Breast epithelium (tissue), 4 donors: ENCODE data around the gene TGFBR3. TPM values are rescaled to one million over a fixed set of nuclear protein-coding genes. Genes with fewer than 3 reads are reported as not detected.
A peak's percentile ranks its signal among the peaks of the same experiment; 100 is the strongest.

Source experiments
- DNase-seq, 2 donors: peaks; one replicate each; pipeline ENCODE4 v3.0.0-alpha.2; 2019; ENCODE audit warnings: low spot score in 2 of 2
- H3K27ac ChIP-seq, 2 donors: fragments of 200-600 bp; sonication (generic) in 1 of 2; one replicate each; pipeline ENCODE4 v1.5.1; 2016 to 2019; ENCODE audit warnings: mild to moderate bottlenecking in 1 of 2
- H3K27me3 ChIP-seq, 2 donors: fragments of 200-600 bp; sonication (generic) in 1 of 2; one replicate each; pipeline versions ENCODE4 v1.5.1 to v1.6.0; 2017 to 2019; ENCODE audit warnings: control low read depth in 1 of 2, mild to moderate bottlenecking in 1 of 2
- H3K36me3 ChIP-seq: fragments of 200-600 bp; one replicate; pipeline ENCODE4 v1.5.1; 2019
- H3K4me1 ChIP-seq, 2 donors: fragments of 200-600 bp; sonication (generic); one replicate each; pipeline ENCODE4 v1.5.1; 2016 to 2019; ENCODE audit warnings: control low read depth in 1 of 2
- H3K4me3 ChIP-seq, 3 donors: fragments of 200-600 bp; sonication (generic); 1 replicate in 2 of 3; 2 replicates in 1 of 3; pipeline ENCODE4 v1.5.1; 2016 to 2019; ENCODE audit warnings: mild to moderate bottlenecking in 3 of 3, moderate library complexity in 2 of 3
- H3K9me3 ChIP-seq, 2 donors: fragments of 200-600 bp; sonication (generic) in 1 of 2; one replicate each; pipeline ENCODE4 v1.5.1; 2016 to 2019; ENCODE audit warnings: control low read depth in 1 of 2
- CTCF ChIP-seq, 3 donors: fragments of 450-650 bp; IDR thresholded peaks; one replicate each; pipeline ENCODE4 v1.5.1; 2016 to 2017; ENCODE audit warnings: antibody characterized with exemption in 3 of 3, mild to moderate bottlenecking in 3 of 3, moderate library complexity in 3 of 3
- POLR2A ChIP-seq: fragments of 450-650 bp; IDR thresholded peaks from one replicate; pipeline ENCODE4 v1.6.1; 2016; ENCODE audit warnings: antibody characterized with exemption, mild to moderate bottlenecking, moderate library complexity
- POLR2AphosphoS5 ChIP-seq, 3 donors: sonication (generic); formaldehyde crosslinking; IDR thresholded peaks; one replicate each; pipeline ENCODE4 v1.6.1; 2017; ENCODE audit warnings: antibody characterized with exemption in 3 of 3
- intact Hi-C: fragments of 100-400 bp; cut with DNase I; formaldehyde crosslinking; loops from one replicate; pipeline ENCODE4 v1.15.1; 2023; ENCODE audit warnings: low total_unique reads
- total RNA-seq, 3 donors: library from RNA; depleted of rRNA; stranded (reverse); fragments of >200 nt; gene quantifications; one replicate each; pipeline ENCODE4 v1.1.0, GENCODE V29; 2016

Gene TGFBR3
- total RNA-seq, 3 donors from 2014 or later: 127 to 287 (median 167) TPM

GRCh38 chr1:91682882-91683597, 202.9 kb downstream of the TGFBR3 start:
- TF ChIP-seq POLR2A: no peak
- no peak for TF ChIP-seq CTCF (IDR thresholded peaks at IDR 0.05)
- no peak for TF ChIP-seq POLR2AphosphoS5 (IDR thresholded peaks at IDR 0.05)
- peak overlapping the region in 1 of 2 donors; percentile 66 for H3K27ac ChIP-seq
- no peaks in the 10 kb centered on the region for H3K4me1 ChIP-seq

GRCh38 chr1:91680556-91681155, 205.3 kb downstream of the TGFBR3 start:
- no peak overlapping the region for H3K27ac ChIP-seq
- TF ChIP-seq POLR2AphosphoS5 (IDR thresholded peaks at IDR 0.05) (no peak), CTCF (IDR thresholded peaks at IDR 0.05) (no peak), POLR2A (no peak)
- no peaks in the 10 kb centered on the region for H3K9me3 ChIP-seq
- no peaks in the 10 kb centered on the region for H3K4me1 ChIP-seq
- H3K36me3 ChIP-seq: no peaks in the 10 kb centered on the region
- no peak overlapping the region for H3K4me3 ChIP-seq
- intact Hi-C loops: no loop called here
- H3K27me3 ChIP-seq: no peaks in the 10 kb centered on the region
- DNase-seq: no peak

More at GRCh38 chr1:91682882-91683597, 202.9 kb downstream of the TGFBR3 start:
- no peaks in the 10 kb centered on the region for H3K36me3 ChIP-seq
- no peaks in the 10 kb centered on the region for H3K9me3 ChIP-seq
- intact Hi-C loops: no loop called here
- H3K27me3 ChIP-seq: no peaks in the 10 kb centered on the region
- no peak overlapping the region for H3K4me3 ChIP-seq
- DNase-seq: no peak

- no peaks in the 10 kb centered on the region for H3K4me1 ChIP-seq
- H3K36me3 ChIP-seq: no peaks in the 10 kb centered on the region
- no peak overlapping the region for H3K4me3 ChIP-seq
- no peak overlapping the region for H3K27ac ChIP-seq
- H3K9me3 ChIP-seq: no peaks in the 10 kb centered on the region
- H3K27me3 ChIP-seq: no peaks in the 10 kb centered on the region
- no peak for DNase-seq
- TF ChIP-seq POLR2A (no peak), CTCF (IDR thresholded peaks at IDR 0.05) (no peak), POLR2AphosphoS5 (IDR thresholded peaks at IDR 0.05) (no peak)
- intact Hi-C loops: no loop called here
Measured at GRCh38 chr1:91679446-91679845, 206.5 kb downstream of the TGFBR3 start.

DNA sequence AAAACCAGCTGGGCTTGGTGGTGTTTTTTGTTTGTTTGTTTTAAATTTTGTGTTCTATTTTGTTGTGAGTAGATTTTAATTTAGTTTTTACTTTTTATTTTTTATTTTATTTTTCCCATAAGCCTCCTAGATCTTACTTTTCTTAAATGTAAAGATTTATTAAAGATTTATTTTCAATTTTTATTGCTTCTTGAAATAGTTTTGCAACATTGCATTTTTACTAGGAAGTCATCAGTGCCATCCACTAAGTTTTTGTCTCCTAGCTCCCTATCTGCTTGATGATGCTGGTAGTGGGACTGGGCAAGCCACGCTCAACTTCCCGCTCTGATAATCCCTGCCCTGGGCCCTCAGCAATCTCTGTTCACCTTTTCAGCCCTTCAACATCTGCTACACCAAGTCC, 209.9 kb downstream of the TGFBR3 start:
- TF ChIP-seq POLR2AphosphoS5 (IDR thresholded peaks at IDR 0.05): no peak
- Histone ChIP-seq H3K4me3 (no peak overlapping the region), H3K4me1 (no peaks in the 10 kb centered on the region), H3K27me3 (no peaks in the 10 kb centered on the region), H3K36me3 (no peaks in the 10 kb centered on the region), H3K27ac (no peak overlapping the region), H3K9me3 (no peaks in the 10 kb centered on the region)
- intact Hi-C loops: no loop called here
- DNase-seq: no peak

DNA sequence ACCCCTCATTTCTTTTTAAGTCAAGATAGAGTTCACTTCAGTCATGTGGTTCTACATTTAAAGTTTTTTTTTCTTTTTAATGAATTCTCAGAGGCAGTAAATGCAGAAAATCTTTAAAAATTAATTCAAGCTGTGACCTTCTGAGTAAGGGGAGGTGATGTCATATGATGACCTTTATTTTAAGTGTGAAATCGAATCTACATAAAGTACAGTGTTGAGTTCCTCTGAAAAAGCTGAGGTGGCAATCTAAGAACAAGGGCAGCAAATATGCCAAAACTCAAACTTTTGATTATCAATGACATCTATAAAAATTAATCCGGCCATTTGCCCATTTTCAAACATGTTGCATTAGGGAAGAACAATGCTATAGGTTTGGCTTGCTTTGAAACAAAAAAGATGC, 211.8 kb downstream of the TGFBR3 start:
- no peak overlapping the region for H3K27ac ChIP-seq

More for the DNA sequence above, 211.8 kb downstream of the TGFBR3 start:
- H3K9me3 ChIP-seq: no peaks in the 10 kb centered on the region
- no peaks in the 10 kb centered on the region for H3K36me3 ChIP-seq
- intact Hi-C loops: no loop called here
- no peaks in the 10 kb centered on the region for H3K27me3 ChIP-seq
- no peak for DNase-seq
- H3K4me1 ChIP-seq: no peaks in the 10 kb centered on the region
- no peak overlapping the region for H3K4me3 ChIP-seq
- no peak for TF ChIP-seq CTCF (IDR thresholded peaks at IDR 0.05)
- no peak for TF ChIP-seq POLR2AphosphoS5 (IDR thresholded peaks at IDR 0.05)
- no peak for TF ChIP-seq POLR2A
